Tibial nerve (tissue), 4 donors: Measurements from ENCODE around the gene OR9A4.

Experiments used
- EP300 ChIP-seq, 2 donors: sonication (generic); formaldehyde crosslinking; IDR thresholded peaks; one replicate each; pipeline ENCODE4 v1.6.1; 2017; ENCODE audit warnings: antibody characterized with exemption in 2 of 2, mild to moderate bottlenecking in 1 of 2
- POLR2A ChIP-seq, 2 donors: fragments of 450-650 bp; IDR thresholded peaks; one replicate each; pipeline ENCODE4 v1.6.1; 2017; ENCODE audit warnings: antibody characterized with exemption in 2 of 2, mild to moderate bottlenecking in 2 of 2, moderate library complexity in 2 of 2
- TF ChIP-seq, protein P1 (sequence below), 5 experiments: fragments of 200-600 bp in 3 of 5; fragments of 450-650 bp in 2 of 5; sonication (generic) in 3 of 5; IDR thresholded peaks; one replicate each; pipeline ENCODE4 v1.5.1; 2016 to 2019; ENCODE audit warnings: antibody characterized with exemption in 5 of 5, mild to moderate bottlenecking in 3 of 5, moderate library complexity in 2 of 5

DNA sequence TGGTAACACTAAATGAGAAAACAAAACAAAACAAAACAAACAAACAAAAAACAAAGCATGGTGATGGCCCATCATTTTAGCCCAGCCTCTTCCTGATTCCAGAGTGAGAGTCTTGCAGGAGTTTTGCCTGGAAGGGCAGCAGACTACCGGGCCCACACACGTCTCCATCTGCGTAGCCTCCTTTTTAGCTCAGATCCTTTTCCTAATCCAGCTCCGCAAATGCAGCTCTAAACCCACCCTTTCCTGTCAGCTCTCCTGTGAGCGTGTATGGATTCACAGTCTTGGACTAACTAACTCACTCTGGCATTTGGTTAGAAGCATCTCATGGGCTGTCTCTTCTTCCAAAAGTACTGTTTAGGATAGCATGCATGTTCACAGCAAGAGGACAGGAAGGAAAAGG is 14.0 kb downstream of the OR9A4 start:
- TF ChIP-seq, protein P1, sequence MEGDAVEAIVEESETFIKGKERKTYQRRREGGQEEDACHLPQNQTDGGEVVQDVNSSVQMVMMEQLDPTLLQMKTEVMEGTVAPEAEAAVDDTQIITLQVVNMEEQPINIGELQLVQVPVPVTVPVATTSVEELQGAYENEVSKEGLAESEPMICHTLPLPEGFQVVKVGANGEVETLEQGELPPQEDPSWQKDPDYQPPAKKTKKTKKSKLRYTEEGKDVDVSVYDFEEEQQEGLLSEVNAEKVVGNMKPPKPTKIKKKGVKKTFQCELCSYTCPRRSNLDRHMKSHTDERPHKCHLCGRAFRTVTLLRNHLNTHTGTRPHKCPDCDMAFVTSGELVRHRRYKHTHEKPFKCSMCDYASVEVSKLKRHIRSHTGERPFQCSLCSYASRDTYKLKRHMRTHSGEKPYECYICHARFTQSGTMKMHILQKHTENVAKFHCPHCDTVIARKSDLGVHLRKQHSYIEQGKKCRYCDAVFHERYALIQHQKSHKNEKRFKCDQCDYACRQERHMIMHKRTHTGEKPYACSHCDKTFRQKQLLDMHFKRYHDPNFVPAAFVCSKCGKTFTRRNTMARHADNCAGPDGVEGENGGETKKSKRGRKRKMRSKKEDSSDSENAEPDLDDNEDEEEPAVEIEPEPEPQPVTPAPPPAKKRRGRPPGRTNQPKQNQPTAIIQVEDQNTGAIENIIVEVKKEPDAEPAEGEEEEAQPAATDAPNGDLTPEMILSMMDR (IDR thresholded peaks at IDR 0.05), result no peak
- no peak for TF ChIP-seq POLR2A (IDR thresholded peaks at IDR 0.05)
- TF ChIP-seq EP300 (IDR thresholded peaks at IDR 0.05), result no peak
